GM19351 (cell line): ENCODE results near the gene COL4A1.
A peak's percentile ranks its signal among the peaks of the same experiment; 100 is the strongest.

Source experiments
- ATAC-seq: cut with Tn5 transposase; IDR thresholded peaks from one replicate; pipeline ENCODE4 v1.9.1; 2021; ENCODE audit warnings: mild to moderate bottlenecking, moderate library complexity; ENCODE audit not compliant: unreplicated experiment

Gene COL4A1

DNA sequence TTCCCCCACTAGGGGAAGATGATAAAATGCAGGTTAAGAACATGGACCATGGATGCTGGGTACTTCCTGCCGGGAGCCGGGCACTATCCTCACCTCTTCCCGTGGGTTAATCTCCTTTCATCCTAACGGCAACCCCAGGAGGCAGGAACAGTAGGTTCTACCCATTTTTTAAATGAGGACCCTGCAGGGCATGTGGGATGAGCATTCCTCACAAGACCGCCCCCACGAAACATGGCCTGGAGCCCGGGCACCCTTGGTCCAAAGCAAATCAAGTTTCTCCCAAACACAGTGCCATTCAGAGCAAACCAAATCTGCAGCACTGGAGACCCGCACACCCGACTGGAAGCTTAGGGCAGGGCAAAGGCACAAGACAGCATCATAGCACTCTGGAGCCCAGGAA lies 35.5 kb upstream of the COL4A1 start:
- ATAC-seq, result no peak

DNA sequence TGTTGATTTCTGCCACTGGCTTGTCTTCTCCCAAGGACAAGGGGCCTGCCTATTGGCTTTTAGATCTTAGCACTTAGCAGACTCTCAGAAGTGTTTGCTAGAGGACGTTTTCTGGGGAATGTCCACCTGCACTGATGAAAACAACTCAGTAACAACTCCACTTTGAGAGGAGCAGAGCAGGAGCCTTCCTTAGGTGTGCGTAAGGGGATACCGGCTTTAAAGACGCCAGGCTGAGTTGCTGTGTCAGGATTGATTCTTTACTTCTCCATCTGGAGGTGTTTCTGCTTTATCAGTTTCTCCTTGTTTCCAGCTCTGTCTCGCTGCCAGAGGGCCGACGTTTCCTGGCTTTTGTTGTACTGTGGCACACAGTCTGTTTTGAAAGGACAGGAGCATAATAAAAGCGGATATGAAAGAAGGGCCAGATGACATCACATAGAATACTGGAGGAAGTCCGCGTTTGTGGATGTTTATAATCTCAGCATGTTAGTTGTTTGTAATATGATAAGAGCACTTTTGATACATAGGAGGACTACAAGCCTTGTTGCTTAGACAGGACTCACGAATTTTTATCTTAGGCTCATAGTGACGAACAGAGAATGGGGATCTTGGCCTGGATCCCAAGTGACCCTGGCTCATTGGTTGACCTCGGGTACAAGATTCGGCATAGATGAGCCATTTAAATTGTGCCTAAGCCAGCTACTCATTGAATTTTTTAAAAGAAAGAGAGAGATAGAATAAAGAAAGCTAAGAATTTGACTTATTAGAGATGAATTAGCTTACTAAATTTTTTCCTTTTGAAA lies 34.7 kb upstream of the COL4A1 start:
- ATAC-seq, result peak; percentile 81

DNA sequence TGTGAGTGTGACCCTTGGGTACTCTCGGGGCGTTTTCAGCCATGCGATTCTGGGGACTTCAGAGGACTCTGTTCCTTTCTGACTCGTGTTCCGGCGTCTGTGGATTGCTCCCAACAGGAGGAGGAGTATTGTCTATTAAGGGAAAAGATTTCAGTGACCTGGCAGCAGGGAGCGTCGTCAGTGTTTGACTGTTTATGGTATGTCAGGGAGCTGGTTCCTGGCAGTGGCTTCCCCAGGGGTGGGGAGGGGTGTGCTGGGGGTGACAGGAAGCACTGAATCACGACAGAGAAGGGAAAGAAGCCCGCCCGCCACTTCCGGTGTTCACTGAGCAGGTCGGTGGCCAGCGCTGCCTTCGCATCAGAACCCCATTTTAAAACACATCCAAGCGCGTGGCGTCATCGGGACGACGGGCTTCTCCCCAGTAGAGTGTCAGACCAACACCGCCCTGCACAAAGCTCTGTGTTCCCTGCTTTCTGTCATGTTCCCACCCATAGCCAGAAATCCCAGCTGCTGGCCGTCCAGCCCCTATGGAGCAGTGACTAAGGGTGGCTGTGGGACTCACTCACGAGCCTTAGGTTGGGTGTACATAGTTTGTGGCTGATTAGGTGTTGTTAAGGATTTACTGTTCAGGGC lies 34.0 kb upstream of the COL4A1 start:
- ATAC-seq, result peak; percentile 49

DNA sequence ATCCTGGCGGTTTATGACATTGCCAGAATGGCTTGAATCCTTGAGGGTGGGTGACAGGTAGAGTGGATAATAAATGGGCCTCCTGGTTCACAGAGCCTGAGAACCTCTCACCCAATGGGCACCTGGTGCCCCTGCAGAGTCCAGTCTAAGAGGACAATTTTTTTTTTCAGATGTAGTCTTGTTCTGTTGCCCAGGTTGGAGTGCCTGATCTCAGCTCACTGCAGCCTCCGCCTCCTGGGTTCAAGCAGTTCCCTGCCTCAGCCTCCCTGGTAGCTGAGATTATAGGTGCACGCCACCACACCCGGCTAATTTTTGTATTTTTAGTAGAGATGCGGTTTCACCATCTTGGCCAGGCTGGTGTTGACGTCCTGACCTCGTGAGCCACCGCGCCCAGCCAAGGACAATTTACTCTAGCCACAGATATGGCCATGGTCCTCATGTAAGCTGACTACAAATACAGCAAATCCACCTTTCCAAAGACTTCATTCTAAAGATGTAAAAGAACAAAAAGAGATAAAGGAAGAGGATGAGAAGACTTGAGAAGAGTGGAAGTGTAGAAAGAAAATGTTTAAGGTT lies 33.1 kb upstream of the COL4A1 start:
- ATAC-seq, result no peak

DNA sequence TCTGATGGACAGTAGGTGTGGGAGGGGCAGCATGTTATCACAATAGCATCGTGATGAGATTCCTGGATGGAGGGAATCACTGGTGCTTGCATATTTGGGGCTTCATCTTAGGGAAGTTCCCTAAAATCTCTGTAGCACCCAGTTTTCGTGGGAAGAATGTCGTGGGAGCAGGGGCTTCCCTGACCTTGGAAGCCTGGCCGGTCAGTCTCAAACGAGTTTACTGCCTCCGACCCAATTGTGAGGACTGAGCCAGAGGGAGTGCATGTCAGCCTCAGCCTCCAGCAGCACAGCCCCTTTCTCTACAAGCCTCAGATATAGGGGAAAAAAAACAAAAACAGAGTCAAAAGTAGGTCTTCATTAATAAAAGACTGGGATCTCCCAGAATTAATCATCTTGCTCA lies 32.3 kb upstream of the COL4A1 start:
- ATAC-seq, result no peak

DNA sequence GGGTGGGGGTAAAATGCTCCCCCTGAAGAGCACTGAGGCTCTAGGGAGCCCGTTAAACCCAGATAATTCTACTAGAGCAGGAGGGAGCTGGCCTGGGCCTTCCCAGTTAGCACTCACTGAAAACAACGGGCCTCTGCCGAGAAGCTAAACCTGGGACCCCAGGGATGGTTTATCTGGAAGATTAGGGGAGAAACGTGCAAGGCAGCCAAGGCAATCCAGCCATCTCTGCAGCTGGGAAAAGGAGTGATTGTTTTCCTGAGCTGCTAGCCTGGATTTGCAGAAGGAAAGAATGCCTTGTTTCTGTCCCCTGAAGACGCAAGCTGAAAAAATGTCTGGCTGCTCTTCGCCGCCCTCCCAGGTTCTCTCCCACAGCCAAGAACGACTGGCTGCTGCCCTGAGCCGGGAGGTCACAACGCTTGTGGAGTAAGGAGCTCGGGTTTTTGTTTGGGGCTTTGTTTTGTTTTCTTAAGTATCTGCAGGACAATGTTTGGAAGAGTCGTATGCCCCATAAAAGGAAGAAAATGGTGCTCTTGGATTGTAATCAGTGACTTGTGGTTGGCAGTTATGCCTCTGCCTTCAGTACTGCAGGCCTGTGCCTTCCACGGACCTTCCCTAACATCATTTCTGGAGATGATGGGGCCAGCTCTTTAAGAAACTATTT lies 31.6 kb upstream of the COL4A1 start:
- ATAC-seq, result no peak

DNA sequence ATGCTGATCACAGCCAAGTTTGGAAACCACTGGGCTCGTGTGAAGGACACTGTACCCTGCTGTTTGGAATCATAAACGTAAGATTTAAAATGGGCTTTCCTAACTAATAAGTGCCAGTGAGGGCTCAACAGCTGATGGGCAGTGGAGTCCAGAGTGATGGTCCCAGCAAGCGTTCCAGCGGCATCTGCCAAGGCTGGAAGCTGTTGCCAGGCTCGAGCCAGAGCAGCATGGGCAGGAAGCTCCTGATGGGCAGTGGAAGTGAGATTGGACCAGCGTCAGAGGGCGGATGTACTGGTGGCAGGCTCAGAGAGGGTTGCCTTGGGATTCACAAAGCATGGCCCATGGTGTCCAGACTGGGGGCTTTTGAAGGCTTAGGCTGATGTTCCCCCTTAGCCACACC lies 30.3 kb upstream of the COL4A1 start:
- ATAC-seq, result no peak

DNA sequence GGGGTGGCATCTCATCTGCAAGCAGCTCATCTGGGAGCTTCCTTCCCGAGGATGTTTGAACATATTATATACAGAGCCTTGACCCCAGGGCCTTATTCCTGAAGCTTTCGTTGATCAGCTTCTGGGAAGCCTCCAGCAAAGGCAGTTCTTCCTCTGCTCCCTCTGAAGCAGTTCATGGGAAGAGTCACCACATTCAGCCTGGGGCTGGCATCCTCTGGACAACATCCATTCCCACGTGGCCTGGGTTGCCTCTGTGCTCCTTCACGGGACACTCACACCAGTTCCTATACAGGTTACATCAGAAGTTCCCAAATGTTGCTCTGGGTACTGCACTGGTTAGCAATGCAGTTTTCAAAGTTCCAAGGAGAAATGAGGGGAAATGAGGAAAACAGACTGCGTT lies 29.7 kb upstream of the COL4A1 start:
- no peak for ATAC-seq

DNA sequence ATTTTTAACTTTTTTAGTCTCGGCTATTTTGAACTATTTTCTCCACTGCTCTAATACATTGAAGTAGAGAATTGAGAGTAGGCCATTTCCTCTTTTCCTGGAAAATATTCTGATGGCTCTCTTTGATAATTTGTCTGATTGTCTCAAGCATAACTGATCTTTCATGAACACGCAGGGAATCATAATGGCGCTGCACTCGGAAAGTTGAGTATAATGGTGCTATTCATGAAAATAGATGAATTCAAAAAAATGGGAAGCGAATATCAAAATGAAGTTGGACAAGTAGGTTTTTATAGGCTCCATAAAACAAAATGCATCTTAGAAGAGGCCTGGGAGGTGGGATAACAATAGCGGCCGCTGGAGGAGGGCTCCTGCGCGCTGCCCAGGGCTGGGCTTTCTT lies 29.2 kb upstream of the COL4A1 start:
- no peak for ATAC-seq

DNA sequence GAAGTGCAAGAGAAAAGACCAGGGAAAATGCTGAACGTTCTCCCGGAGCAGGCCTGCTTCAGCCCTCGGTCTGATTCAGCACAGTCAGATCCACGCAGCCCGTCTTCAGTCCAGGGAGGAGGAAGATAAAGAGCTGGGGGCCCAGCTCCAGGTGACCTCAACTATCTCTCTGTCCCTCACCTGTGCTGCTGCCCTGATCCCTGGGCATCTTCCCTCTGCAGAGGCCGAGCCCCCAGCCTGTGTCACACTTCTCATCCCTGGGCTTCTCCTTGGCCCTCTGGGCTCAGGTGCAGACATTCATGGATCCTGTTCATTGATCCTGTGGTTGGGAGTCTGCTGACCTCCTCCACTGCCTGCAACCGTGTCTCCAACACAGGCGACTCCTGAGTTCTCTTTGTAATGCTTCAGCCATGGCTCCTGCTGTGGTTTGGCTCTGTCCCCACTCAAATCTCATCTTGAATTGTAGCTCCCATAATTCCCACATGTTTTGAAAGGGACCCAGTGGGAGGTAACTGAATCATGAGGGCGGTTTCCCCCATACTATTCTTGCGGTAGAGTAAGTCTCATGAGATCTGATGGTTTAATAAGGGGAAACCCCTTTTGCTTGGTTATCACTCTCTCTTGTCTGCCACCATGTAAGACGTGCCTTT lies 28.0 kb upstream of the COL4A1 start:
- ATAC-seq, result no peak

DNA sequence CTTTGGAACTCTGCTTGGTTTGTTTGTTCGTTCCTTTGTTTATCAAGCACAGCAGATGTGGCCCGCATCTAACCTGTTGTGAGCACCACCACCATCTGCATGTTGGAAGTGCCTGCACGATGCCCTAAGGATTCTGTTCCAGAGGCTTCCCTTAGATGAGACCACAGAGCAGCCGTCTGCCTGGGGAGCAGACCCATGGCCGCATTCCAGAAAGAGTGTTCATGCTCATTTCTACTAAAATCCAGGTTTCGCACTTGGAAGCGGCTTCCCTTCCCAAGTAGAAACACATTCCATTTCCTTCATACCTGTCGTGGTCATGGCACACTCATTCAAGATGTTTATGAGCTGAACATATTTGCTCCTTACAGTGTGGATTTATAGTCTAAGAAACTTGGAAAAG lies 27.3 kb upstream of the COL4A1 start:
- no peak for ATAC-seq

DNA sequence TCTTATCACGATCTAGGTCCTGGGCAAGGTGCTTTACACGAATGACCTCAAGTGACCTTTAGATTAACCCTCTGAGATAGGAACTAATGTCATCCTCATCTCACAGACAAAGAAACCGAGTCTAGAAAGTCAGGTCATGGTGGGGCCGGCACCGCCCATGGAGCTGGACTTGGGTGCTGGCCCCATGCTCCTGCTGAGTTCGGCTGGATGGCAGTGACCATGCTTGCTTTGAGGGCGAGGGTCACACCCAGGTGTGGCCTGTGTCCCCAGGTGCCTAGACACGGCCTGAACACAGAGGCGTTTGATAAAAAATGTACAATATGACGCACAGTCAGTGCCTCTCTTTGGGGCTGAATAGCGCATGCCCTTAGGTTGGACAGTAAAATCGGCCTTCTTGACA lies 26.9 kb upstream of the COL4A1 start:
- no peak for ATAC-seq

DNA sequence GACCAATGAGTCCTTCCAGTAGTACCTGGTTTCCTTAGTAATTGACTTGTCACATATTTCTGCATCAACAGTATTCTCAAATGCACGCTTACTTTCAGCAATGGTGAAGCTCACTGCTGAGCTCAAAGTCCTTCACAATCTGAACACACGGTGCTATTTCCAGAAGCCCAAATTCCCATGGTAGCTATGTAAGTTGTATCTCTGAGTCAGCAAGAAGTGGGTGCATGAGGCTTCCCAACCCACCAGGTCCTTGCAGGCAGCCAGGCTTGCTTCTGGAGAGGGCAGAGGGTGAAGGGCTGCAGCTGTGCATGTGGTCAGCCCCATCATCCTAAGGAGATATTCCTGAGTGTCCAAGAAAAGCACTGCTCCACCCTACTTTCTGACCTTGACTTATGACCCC lies 25.8 kb upstream of the COL4A1 start:
- ATAC-seq, result no peak

DNA sequence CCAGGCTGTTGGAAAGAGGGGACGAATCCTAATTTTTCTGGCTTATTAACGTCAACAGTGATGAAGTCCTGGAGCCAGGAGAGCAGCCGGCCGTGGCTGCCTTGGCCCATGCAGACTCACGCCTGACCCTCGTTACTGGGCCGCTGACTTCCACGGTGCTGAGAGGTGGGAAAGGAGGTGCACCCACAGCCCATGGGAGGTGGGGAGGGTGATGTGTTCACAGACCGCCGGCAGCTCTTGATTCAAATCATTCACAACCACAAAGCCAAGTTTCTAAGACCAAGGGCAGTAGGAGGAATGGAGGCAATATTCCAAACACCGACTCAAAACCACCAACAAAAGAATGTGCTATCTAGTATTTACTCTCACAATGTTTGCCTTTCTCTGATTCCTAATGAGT lies 24.4 kb upstream of the COL4A1 start:
- ATAC-seq, result no peak

DNA sequence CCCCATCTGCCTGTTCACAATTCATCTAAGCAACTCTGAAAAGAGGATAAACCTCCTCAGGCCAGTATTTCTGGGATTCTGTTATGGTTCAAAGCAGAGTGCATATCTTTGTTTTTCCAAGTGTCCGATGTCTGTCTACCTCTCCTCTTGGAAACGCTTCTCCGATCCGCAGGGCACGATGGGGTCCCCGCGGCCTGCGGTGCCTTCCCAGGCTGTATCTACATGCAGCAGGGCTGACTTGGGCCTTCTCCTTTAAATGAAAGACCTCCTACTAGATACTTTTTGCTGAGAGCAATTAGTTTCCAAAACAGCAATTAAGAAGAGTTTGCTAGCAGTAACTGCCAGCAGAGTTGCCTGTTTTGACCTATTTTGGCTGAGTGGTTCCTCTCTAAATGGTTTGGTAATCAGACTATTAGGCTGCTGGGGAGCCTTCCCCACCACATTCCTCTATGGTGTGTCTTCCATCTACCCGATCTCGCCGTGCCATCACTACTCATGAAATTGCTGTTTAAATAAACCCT lies 23.6 kb upstream of the COL4A1 start:
- ATAC-seq, result no peak

DNA sequence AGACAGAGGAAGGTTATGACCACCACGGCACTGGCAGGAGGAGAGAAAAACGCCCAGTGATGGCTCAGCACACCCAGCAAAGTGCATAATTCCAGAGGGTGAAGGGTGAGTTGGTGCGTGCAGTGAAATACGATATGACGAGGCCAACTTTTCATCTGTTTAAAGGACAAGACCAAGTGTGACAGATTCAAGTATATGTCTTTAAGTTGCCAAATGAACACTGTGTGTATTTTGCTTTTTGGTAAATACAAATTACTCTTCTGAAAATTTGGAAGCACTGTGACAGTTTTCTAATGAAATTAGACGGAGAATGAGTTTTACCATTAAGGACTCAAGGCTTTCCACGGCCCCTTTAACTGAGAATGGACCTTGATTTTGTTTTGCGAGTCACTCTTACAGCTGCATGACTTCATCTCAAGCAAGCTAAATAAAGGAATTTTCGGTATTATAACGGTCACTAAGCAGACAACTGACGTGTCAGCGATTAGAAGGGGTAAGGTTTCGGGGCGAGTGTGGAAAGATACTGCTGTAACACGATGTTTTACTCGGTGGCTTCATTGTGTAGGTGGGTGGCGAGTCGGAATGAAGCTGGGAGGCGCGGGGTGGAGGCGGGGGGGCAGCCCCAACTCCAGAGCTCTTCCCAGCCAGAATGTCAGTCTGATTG lies 23.0 kb upstream of the COL4A1 start:
- ATAC-seq, result no peak

DNA sequence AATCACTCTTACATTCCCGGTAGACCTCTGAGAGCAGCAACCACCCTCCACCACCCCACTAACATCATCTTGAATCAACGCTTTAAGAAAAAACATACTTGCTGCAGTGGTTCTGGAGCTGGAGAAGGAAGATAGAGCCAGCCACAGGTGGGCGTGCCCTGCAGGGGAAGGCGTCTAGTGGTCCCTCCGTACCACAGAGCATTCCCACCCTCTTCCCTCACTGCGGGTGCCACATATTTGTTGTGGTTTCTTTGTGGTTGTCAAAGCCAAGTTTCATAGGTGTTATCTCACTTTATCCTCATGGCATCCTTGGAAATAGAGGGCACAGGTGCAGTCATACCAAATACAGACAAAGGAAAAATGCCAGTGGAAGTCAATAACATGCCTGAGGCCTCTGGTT lies 22.3 kb upstream of the COL4A1 start:
- ATAC-seq, result no peak

DNA sequence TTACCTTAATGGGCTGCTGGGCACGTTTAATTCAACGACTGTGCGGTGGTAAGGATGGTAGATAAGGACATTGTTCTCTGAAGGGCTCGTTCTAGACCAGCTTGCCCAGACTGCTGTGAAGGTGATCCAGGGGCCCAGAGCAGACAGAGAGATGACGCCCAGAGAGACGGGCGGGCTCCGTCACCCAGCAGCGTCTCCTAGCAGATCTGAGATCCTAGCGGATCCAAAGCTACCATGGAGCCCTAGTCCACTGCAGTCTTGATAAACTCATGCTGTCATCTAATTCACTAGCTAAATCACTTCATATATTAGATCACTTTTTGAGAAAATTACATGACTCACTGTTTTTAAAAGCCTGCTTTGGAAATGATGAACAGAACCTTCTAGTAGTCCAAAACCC lies 21.6 kb upstream of the COL4A1 start:
- ATAC-seq, result no peak

DNA sequence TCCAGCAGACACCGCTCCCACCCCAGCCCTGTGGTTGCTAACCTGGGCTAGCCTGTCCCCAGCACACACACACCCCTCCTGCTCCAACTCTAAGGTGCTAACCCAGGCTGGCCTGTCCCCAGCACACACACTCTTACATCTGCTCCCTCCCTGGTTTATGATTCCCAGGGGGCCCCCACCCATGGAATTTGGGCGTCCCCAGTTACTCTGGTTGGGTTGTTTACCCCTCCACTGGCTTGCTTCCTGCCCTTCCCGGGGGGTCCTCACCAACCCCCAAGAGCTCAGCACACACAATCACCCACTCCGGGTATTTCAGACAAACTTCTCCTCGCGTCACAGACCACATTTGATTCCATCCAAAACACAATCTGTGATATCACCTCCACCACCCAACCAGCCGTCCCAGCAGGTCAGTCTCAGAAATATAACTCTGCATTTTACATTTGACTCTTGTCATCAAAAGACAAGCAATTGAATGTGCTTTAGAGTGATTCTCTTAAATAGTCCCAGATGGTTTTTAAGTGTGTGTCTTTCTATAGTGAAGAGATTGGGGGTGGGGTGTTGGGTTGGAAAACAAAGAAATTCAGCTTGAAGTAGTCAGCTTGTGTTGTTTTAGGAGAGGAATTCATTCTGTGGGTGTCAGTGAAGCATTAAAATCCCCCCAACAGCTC lies 20.2 kb upstream of the COL4A1 start:
- no peak for ATAC-seq

DNA sequence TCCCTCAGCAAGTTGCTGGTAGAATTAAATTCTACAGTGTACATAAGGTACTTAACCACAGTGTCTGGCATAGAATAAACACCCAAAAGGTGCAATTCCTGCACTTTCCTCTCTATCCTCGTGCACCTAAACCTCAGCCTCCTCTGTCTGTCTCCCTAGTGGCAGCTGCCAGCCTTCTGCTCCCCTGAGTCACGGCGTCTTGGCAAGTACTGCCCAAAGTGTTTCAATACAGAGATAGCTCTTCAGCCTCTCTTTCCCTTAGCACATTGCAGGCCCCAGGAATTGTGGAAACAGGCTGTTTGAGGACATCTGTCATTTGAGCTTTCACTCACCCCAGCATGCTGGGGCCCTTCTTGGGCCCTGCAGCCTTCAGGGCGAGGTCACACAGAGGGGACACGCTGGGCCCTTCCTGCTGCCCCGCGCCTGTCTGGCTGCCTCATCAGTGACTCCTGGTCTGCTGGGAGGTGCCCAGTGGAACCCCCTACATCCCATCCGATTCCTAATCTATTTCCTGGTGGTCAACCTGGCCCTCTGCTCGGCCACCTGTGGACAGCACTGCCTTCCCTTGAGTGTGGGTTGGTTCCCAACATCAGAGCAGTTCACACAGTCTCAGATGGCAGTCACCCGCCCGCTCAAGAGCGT lies 19.4 kb upstream of the COL4A1 start:
- ATAC-seq, result no peak
